Activated CD4-positive, CD25-positive, alpha-beta regulatory T cell treated with anti-CD3 and anti-CD28 coated beads, Interleukin-2, amount 50 U/mL, for 24 hours (primary cell): Measurements from ENCODE around the gene CYP2A6.
"Not testable (repeated sequence)": the region's sequence is repeated elsewhere in the genome, so short reads cannot be mapped to it uniquely, and the experiment has no call there.

Experiments
- ATAC-seq, 2 donors: fragments of 150-1000 bp; cut with Tn5 transposase; one replicate each; pipeline ENCODE4 v1.10.0; 2021; ENCODE audit warnings: mild to moderate bottlenecking in 1 of 2, moderate library complexity in 1 of 2

CYP2A6 gene

GRCh38 chr19:40842997-40843652, 7.1 kb downstream of the CYP2A6 start:
- ATAC-seq, result peak in 1 of 2 donors; percentile 11

GRCh38 chr19:40842012-40842411, 8.2 kb downstream of the CYP2A6 start:
- not testable (repeated sequence) for ATAC-seq

- not testable (repeated sequence) for ATAC-seq
Observed at GRCh38 chr19:40838477-40838876, 11.8 kb downstream of the CYP2A6 start.

- no peak for ATAC-seq
Observed at GRCh38 chr19:40836754-40837429, 13.4 kb downstream of the CYP2A6 start.

GRCh38 chr19:40833728-40834533, 16.3 kb downstream of the CYP2A6 start:
- ATAC-seq, result not testable (repeated sequence)

- ATAC-seq, result not testable (repeated sequence)
Observed at GRCh38 chr19:40832431-40832790, 17.8 kb downstream of the CYP2A6 start.

GRCh38 chr19:40831502-40832430, 18.5 kb downstream of the CYP2A6 start:
- no peak for ATAC-seq

- not testable (repeated sequence) for ATAC-seq
Observed at GRCh38 chr19:40830741-40831140, 19.5 kb downstream of the CYP2A6 start.

GRCh38 chr19:40829205-40829604, 21.0 kb downstream of the CYP2A6 start:
- no peak for ATAC-seq

- ATAC-seq, result no peak
Observed at GRCh38 chr19:40827386-40828247, 22.6 kb downstream of the CYP2A6 start.

GRCh38 chr19:40826699-40827385, 23.4 kb downstream of the CYP2A6 start:
- ATAC-seq, result peak; percentile 63 to 74

GRCh38 chr19:40826312-40826698, 23.9 kb downstream of the CYP2A6 start:
- ATAC-seq, result not testable (repeated sequence)

GRCh38 chr19:40825460-40826095, 24.7 kb downstream of the CYP2A6 start:
- not testable (repeated sequence) for ATAC-seq

GRCh38 chr19:40824916-40825315, 25.3 kb downstream of the CYP2A6 start:
- not testable (repeated sequence) for ATAC-seq

GRCh38 chr19:40822704-40823553, 27.3 kb downstream of the CYP2A6 start:
- ATAC-seq, result not testable (repeated sequence)

- no peak for ATAC-seq
Observed at GRCh38 chr19:40822161-40822560, 28.1 kb downstream of the CYP2A6 start.

GRCh38 chr19:40819479-40820234, 30.6 kb downstream of the CYP2A6 start:
- ATAC-seq, result not testable (repeated sequence)
